KOPT-K1 (cell line): ENCODE measurements around the gene PDE1C.

Source experiments
- H3K27ac ChIP-seq: fragments of 200-600 bp; sonication (generic); 2 replicates; pipeline ENCODE4 v1.5.1; 2016; ENCODE audit warnings: antibody characterized with exemption, mild to moderate bottlenecking, low read depth, low read length; ENCODE audit not compliant: poor library complexity, severe bottlenecking
- H3K36me3 ChIP-seq: fragments of 200-600 bp; sonication (generic); 2 replicates; pipeline ENCODE4 v1.5.1; 2017; ENCODE audit warnings: antibody characterized with exemption, mild to moderate bottlenecking, low read length, moderate library complexity; ENCODE audit not compliant: insufficient read depth
- H3K9me3 ChIP-seq: fragments of 200-600 bp; sonication (generic); 2 replicates; pipeline ENCODE4 v1.5.1; 2017; ENCODE audit warnings: antibody characterized with exemption, low read length, mild to moderate bottlenecking; ENCODE audit not compliant: insufficient read depth, poor library complexity, severe bottlenecking

Gene PDE1C

DNA sequence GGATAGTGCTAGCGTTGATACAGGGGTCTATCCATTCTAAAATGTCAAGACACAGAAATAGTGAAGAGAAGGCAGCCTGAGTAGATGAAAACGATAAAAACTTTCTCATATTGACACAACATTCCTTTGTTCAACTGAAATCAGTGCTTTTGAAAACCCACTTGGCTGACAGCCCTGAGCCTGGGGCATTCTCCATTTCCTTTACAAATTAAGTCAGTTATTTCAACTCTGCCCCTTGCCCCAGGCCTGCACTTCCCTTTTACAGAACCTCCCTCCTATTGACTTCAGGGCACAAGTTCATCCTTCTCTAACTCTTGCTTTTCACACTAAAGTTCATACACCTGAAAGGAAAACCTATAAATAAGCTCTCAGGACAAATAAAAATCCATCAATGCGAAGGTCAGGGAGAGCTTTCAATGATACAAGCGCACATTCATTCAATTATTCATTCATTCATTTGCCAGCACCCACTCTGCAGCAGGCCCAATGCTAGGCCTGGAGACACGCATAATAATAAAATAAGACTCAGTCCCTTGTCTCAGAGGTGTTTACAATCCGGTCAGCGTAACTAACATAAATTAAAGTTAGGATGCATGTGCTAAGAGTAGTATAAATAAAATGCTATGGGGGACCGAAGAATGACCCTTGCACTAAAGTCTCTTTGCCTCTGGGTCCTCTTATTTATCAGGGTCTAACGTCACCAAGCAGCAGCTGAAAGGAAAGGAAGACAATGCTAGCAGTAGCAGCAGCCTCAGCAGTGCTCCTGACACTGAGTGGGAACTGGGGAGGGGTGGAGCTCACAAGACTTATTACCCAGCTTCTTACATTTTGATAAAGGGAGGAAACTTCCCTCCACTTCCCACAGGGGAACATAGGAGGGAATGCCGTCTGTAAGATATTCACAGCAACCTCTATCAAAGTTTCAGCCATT is 134.8 kb downstream of the PDE1C start:
- H3K36me3 ChIP-seq, result no peaks in the 10 kb centered on the region
- no peaks in the 10 kb centered on the region for H3K9me3 ChIP-seq
- no peak overlapping the region for H3K27ac ChIP-seq

DNA sequence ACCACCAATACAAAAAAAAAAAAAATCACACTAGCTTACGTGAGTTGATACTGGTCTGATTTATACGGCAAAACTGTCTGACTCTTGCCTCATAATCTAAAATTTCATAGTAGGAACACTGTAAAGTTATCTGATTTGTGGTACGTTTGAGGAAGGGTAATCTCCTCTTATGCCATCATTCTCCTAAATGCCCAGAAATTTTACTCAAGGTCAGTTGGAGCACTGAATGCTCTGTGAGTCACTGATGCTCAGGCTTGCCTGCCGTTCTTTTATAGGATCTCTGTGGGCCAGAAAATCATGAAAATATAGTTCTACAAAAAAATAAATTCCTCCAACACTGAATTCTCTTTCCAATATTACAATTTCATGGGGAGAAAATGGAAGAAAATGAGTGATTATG is 135.7 kb downstream of the PDE1C start:
- H3K36me3 ChIP-seq, result no peaks in the 10 kb centered on the region
- H3K27ac ChIP-seq, result no peak overlapping the region
- no peaks in the 10 kb centered on the region for H3K9me3 ChIP-seq

DNA sequence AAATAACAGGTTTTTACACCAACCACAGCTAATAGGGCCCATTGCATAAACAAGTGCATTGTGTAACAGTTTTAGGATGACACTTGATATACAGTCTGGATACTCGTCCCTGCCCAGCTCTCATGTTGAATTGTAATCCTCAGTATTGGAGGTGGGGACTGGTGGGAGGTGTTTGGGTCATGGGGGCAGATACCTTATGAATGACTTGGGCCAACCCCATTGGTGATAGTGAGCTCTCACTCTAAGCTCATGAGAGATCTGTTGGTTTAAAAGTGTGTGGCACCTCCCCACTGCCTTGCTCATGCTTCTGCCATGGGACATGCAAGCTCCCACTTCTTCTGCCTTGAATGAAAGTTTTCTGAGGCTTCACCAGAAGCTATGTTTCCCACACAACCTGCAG is 136.7 kb downstream of the PDE1C start:
- Histone ChIP-seq H3K9me3 (no peaks in the 10 kb centered on the region), H3K27ac (no peak overlapping the region), H3K36me3 (no peaks in the 10 kb centered on the region)

DNA sequence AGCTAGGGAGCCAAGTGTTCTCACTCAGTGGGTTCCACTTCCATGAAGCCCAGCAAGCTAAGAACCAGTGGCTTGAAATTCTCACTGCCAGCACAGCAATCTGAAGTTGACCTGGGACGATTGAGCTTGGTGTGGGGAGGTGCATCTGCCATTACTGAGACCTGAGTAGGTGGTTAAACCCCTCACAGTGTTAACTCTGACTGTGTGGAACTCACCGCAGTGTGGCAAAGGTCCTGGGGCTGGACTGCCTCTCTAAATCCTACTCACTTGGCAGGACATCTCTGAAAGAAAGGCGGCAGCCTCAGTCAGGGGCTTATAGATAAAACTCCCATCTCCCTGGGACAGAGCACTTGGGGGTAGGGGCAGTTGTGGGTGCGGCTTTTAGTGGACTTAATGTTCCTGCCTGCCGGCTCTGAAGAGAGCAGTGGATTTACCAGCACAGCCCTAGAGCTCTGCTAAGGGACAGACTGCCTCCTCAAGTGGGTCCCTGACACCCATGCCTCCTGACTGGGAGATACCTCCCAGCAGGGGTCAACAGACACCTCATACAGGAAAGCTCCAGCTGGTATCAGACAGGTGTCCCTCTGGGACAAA is 143.1 kb downstream of the PDE1C start:
- H3K36me3 ChIP-seq, result no peaks in the 10 kb centered on the region
- no peaks in the 10 kb centered on the region for H3K9me3 ChIP-seq
- H3K27ac ChIP-seq, result no peak overlapping the region

DNA sequence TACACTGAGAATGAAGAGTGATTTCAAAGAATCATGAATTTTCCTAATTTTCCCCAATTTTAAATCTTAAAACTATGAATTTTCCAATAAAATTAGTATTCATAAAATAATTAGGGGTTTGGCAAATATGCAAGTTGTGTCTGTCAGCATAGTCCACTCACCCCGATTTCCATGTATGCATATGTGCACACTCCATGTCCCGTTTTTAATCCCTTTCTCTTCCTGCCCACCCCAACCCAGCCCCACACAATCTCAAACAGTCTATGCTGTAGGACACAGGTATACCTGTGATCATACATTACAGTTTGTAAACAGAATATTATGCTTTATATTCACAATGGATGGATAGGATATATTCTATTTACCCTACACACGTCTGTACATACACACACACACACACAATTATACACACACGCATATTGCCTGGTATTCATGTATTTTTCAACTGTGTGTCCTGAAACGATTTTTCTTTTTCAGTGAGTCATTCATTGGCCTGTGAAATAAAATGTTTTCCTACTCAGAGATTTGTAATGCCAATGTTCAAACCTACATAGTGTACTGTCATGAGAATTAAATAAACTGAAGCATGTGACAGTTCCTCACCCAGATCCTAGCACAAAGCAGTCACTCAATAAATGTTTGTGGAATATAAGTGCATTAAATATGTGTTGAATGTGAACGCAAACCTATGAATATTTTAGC is 144.3 kb downstream of the PDE1C start:
- Histone ChIP-seq H3K9me3 (no peaks in the 10 kb centered on the region), H3K27ac (no peak overlapping the region), H3K36me3 (no peaks in the 10 kb centered on the region)

DNA sequence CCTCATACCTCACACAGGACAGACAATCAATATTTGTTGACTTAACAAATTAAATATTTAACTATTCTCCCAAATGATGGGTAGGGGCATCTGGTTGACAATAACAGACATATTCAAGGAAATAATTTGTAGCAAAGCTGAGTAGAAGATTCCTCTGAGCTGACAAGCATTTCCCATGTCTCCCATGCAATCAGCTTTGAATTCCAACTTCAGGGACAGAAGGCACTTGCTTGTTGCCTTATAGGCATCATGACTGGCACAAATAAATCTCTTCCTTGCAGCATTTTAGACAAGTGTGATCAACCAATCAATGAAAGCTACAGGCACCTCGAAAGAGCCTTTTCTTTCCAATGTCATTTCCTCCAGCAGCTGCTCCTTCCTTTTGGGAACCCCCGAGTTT is 146.0 kb downstream of the PDE1C start:
- H3K27ac ChIP-seq, result no peak overlapping the region
- H3K36me3 ChIP-seq, result no peaks in the 10 kb centered on the region

DNA sequence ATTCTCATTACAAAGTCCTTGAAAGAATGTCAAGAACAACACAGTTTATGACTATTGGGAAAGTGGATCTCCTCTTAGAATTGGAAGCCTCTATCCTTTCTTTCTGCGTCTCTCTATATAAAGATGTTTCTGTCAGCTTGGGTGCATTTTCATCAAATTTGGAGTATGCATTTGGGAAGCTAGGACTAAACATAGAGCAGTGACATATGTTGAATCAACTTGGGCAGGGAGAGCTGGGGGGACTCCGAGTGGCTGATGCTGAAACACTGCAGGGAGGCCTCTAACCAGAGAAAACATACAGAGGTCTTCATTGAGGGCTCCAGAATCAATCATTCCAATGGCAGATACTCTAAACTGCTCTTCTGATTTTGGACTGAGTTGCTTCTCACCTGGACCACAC is 147.4 kb downstream of the PDE1C start:
- Histone ChIP-seq H3K9me3 (no peaks in the 10 kb centered on the region), H3K27ac (no peak overlapping the region), H3K36me3 (no peaks in the 10 kb centered on the region)

More for the DNA sequence above, 146.0 kb downstream of the PDE1C start:
- H3K9me3 ChIP-seq, result no peaks in the 10 kb centered on the region

DNA sequence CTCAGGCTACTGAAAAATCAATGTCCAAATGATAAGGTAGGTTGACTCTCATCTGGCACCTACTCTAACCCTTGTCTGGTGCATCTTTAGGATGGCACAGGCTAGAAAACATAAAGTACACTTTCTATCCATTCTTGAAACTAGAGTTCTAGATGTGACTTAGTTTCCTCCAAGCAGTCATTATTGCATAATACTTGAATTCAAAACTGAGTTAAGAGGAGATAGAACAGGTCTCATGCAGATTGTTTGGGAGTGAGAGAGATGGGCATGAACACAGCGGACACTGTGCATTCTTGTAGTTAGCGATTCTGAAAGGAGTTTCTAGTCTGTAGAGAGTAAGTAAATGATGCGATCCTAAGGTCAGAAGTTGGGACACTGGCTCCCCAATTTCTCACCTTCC is 149.2 kb downstream of the PDE1C start:
- H3K27ac ChIP-seq, result no peak overlapping the region
- no peaks in the 10 kb centered on the region for H3K36me3 ChIP-seq
- no peaks in the 10 kb centered on the region for H3K9me3 ChIP-seq

DNA sequence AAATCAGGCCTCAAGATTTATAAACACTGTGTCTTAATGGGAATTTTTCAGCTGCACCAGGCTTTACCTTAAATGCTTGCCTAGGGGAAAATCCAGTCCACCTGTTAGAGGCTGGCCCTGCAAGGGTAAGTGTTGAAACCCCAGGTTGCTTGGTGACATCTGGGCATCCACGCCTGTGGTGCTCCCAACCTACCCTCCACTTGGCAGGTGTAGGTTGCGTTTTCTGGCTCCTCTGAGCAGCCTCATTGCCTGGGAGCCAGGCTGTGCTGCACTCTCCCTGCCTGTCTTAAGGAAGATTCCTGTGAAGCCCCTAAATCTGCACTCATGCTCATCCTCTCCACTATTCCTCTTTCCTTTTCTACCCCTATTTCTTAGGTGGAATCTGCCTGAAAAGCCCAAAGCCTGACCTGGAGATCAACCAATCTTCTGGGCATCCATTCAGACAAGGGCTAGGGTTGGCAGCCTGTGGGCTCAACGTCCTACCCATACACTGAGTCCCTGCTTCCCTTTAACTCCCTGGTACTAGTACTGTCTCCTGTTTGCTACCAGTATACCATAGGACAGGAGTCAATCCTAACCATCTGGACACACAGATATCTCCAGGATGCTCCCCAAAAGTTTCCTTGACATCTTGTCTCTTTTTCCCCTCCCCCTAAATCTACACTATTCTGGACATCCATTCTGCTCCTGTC is 150.4 kb downstream of the PDE1C start:
- Histone ChIP-seq H3K36me3 (no peaks in the 10 kb centered on the region), H3K27ac (no peak overlapping the region)

DNA sequence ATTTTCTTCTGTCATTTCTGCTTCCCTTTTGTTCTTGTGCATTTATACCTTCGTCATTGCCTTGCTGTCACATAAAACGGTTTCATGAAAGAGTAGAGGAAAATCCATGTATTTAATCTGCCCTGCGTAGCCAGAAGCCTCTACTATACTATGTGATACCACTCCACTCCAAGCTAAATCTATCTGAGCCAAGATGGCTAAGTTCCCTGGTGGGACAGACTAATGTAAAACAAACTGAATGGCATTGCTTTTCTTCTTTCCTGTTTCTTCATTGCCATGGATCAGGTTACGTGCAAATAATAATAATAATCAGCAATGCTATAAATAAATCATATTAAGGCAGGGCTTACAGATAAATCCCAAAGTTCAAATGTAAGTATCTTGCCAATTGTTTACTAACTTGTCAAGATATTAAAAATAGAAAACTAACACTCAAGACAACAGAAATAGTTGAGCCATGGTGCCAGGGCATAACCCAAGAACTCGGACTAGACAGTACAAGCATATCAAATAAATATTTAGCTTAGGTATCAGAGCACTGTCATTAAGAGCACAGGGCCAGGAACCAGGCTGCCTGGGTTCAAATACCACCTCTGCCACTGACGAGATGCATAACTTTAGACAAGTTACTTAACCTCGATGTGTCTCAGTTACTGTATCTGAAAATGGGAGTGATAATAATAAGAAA is 151.4 kb downstream of the PDE1C start:
- no peaks in the 10 kb centered on the region for H3K36me3 ChIP-seq
- H3K27ac ChIP-seq, result no peak overlapping the region

More for the DNA sequence above, 150.4 kb downstream of the PDE1C start:
- H3K9me3 ChIP-seq, result no peaks in the 10 kb centered on the region

DNA sequence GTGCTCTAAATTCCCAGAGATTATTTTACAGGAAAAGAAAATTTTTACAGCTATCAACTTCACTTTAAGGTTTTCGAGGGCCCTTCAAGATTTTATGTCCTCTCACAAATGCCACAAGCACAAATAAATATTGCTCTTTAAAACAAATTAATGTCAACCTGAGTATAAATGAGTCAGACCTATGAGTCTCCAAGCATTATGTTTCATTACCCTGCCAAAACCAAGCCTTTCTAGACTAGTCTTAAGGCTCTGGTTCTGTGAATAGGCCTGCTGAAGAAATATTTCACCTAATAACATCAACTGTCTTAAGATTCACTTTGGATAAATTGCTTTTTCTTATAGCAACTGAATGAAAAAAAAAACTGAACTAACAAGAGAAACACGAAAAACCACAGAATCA is 153.0 kb downstream of the PDE1C start:
- H3K27ac ChIP-seq, result no peak overlapping the region
- H3K36me3 ChIP-seq, result no peaks in the 10 kb centered on the region
- no peaks in the 10 kb centered on the region for H3K9me3 ChIP-seq

More for the DNA sequence above, 151.4 kb downstream of the PDE1C start:
- H3K9me3 ChIP-seq, result no peaks in the 10 kb centered on the region

DNA sequence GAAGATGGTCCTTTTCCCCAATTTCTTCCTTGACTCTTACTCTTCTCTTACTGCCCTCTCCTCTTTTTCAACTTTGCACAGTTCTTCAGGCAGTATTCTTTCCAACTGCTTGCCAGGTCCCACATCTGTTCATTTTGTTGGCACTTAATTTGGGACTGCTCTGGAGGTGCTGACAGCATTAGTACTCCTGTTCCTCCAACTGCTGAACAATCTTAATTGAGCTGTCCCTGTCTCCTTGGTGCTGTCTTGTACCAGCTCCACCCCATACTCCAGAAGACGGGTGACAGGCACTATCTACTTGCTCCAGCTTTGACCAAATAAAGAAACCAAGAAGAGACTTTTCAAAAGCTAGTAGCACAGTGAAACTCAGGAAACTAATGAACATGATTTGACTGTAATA is 160.0 kb downstream of the PDE1C start:
- Histone ChIP-seq H3K9me3 (no peaks in the 10 kb centered on the region), H3K27ac (no peak overlapping the region), H3K36me3 (no peaks in the 10 kb centered on the region)

DNA sequence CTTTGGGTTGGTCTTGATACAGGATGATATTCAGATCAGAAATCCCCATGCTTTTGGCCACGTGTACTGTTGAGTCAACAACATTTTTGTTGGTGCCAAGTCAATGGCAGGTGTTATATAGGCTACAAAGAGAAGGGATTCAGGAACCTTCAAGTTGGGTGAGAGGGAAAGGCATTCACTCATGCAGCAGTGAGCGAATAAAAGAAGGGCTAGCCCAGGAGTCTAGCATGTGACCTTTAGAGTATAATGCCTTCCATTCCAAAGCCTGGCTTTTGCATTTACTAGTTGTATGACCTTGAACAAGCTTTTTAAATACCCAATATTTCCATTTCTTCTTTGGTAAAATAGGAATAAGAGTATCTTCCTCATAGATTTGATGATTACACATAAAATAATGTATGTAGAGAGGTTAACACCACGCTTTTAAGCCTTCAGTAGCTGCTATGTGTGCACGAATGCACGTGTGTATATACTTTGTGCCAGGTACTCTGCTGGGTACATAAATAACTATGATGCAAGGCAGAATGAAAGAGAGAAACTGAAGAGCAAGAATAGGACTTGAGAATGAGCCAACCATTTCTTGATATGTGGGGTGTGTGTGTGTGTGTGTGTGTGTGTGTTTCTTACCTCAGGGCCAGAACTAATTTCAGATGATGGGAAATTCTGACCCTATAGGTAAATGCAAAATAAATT is 163.6 kb downstream of the PDE1C start:
- Histone ChIP-seq H3K36me3 (no peaks in the 10 kb centered on the region), H3K27ac (no peak overlapping the region), H3K9me3 (no peaks in the 10 kb centered on the region)

DNA sequence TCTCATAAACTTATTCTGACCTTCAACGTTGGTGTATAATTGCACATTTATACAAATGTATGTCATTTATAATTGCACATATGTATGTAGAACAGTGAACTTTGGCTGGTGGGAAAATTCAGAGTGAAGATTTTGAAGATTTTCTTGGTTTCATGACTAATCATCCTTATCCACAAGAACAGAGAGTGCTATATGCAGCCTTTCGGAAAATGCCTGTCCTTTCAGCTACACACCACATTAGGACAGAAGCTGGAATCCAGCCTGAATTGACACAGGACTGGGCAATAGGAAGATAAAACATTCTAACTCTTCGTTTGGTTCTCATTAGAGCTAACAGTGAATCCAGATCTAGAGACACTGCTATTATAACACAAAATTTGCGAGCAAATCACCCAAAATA is 166.2 kb downstream of the PDE1C start:
- Histone ChIP-seq H3K9me3 (no peaks in the 10 kb centered on the region), H3K27ac (no peak overlapping the region), H3K36me3 (no peaks in the 10 kb centered on the region)
